Transverse colon (tissue), 4 donors: ENCODE results near the gene KCNN2. TPM values are rescaled to one million over a fixed set of nuclear protein-coding genes. Genes with fewer than 3 reads are reported as not detected.

ENCODE experiments used
- DNase-seq: peaks from one replicate; pipeline ENCODE4 v3.0.0-alpha.2; 2019
- H3K27ac ChIP-seq, 4 donors: fragments of 200-600 bp; sonication (generic); 2 replicates each; pipeline ENCODE4 v1.5.1; 2016 to 2018; ENCODE audit warnings: inconsistent platforms in 4 of 4
- H3K27me3 ChIP-seq: fragments of 200-600 bp; sonication (generic); 2 replicates; pipeline ENCODE4 v1.5.1; 2017; ENCODE audit warnings: inconsistent platforms
- H3K36me3 ChIP-seq, 4 donors: fragments of 200-600 bp; sonication (generic); 2 replicates each; pipeline ENCODE4 v1.5.1; 2017 to 2019; ENCODE audit warnings: inconsistent platforms in 4 of 4
- H3K4me1 ChIP-seq, 4 donors: fragments of 200-600 bp; sonication (generic); 2 replicates each; pipeline ENCODE4 v1.5.1; 2017 to 2020; ENCODE audit warnings: inconsistent platforms in 4 of 4
- H3K4me3 ChIP-seq, 4 donors: fragments of 200-600 bp; sonication (generic); 1 replicate in 1 of 4; 2 replicates in 3 of 4; pipeline versions ENCODE4 v1.5.1 to v1.6.1; 2017 to 2019; ENCODE audit warnings: inconsistent platforms in 4 of 4
- H3K9me3 ChIP-seq, 2 donors: fragments of 200-600 bp; sonication (generic); 2 replicates each; pipeline ENCODE4 v1.5.1; 2017 to 2019; ENCODE audit warnings: inconsistent platforms in 2 of 2
- CTCF ChIP-seq, 5 experiments: fragments of 200-600 bp in 3 of 5; fragments of 450-650 bp in 2 of 5; sonication (generic) in 3 of 5; IDR thresholded peaks; 1 replicate in 2 of 5; 2 replicates in 3 of 5; pipeline ENCODE4 v1.5.1; 2016 to 2017; ENCODE audit warnings: antibody characterized with exemption in 5 of 5, inconsistent platforms in 3 of 5, mild to moderate bottlenecking in 2 of 5, moderate library complexity in 1 of 5
- EP300 ChIP-seq: sonication (generic); formaldehyde crosslinking; IDR thresholded peaks from one replicate; pipeline ENCODE4 v1.6.1; 2017; ENCODE audit warnings: antibody characterized with exemption, low read depth
- POLR2A ChIP-seq: fragments of 450-650 bp; IDR thresholded peaks from one replicate; pipeline ENCODE4 v1.6.1; 2016; ENCODE audit warnings: antibody characterized with exemption, mild to moderate bottlenecking, moderate library complexity
- POLR2AphosphoS5 ChIP-seq, 3 donors: sonication (generic); formaldehyde crosslinking; IDR thresholded peaks; one replicate each; pipeline ENCODE4 v1.6.1; 2016; ENCODE audit warnings: antibody characterized with exemption in 3 of 3
- WGBS, 2 donors: methylation state at CpG; one replicate each; pipeline ENCODE4 v1.1.5; 2018; ENCODE audit warnings: low coverage in 1 of 2; 5-methylcytosine and 5-hydroxymethylcytosine counted together
- in situ Hi-C, 4 donors: fragments of 200-750 bp; cut with MboI; loops; one replicate each; pipeline versions ENCODE4 v1.15.0 to v1.15.1; 2017; ENCODE audit warnings: low sequenced_read_pairs in 3 of 4, low pct_ligation_motif_present in 1 of 4, low pct_unique_long_range_greater_than_20kb in 1 of 4
- intact Hi-C: fragments of 100-400 bp; cut with DNase I; formaldehyde crosslinking; loops from one replicate; pipeline ENCODE4 v1.15.1; 2023; ENCODE audit warnings: low total_unique reads
- total RNA-seq, 4 donors: library from RNA; depleted of rRNA; stranded (reverse); fragments of >200 nt; gene quantifications; one replicate each; pipeline ENCODE4 v1.1.0, GENCODE V29; 2016

The KCNN2 gene
- total RNA-seq, 4 donors from 2014 or later, result 0.16 to 5.8 (median 0.58) TPM

GRCh38 chr5:114377946-114378345 lies 16.1 kb downstream of the KCNN2 start:
- H3K4me1 ChIP-seq, result peaks cover 0 to 9% (median 4%) of the 10 kb centered on the region in 4 donors
- WGBS, 2 donors, result 50% methylated on average over 6 of the region's 6 CpGs; no CpG with 5 or more reads in 1 of the 2 donors
- in situ Hi-C loops, result no loop called here

DNA sequence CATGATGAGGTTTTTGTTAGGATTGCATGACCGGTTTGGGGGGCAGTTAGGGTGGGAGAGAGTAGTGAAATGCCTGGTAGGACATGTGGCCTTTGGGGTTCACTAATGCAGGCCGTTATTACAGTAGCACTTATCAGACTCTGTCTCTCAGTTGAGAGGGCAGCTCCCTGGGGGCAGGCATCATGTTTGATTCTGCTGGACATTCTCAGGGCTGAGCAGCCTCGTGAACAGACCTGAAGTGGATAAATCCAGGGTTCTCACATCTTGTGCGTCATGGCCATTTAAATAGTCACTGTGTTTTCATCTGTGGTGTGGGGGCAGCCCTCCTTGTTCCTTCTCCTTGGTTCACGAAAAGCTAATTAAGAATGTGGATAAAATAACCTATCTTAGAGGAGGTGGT lies 18.9 kb downstream of the KCNN2 start:
- Histone ChIP-seq H3K4me3 (no peak overlapping the region), H3K36me3 (no peaks in the 10 kb centered on the region), H3K27me3 (no peaks in the 10 kb centered on the region), H3K4me1 (peaks cover 0 to 9% (median 4%) of the 10 kb centered on the region in 4 donors), H3K9me3 (no peaks in the 10 kb centered on the region), H3K27ac (no peak overlapping the region)
- 80 to 87% methylated on average over 2 to 5 of the region's 5 CpGs for WGBS, 2 donors
- in situ Hi-C loops (no loop called here), intact Hi-C loops (no loop called here)
- TF ChIP-seq EP300, result no peak
- no peak for TF ChIP-seq CTCF (IDR thresholded peaks at IDR 0.05)
- TF ChIP-seq POLR2A, result no peak
- TF ChIP-seq POLR2AphosphoS5 (IDR thresholded peaks at IDR 0.05), result no peak
- no peak for DNase-seq

More at GRCh38 chr5:114377946-114378345, 16.1 kb downstream of the KCNN2 start:
- Histone ChIP-seq H3K4me3 (no peak overlapping the region), H3K27ac (no peak overlapping the region), H3K36me3 (no peaks in the 10 kb centered on the region), H3K9me3 (no peaks in the 10 kb centered on the region), H3K27me3 (no peaks in the 10 kb centered on the region)
- DNase-seq, result peak; percentile 46
- intact Hi-C loops, result no loop called here
- TF ChIP-seq POLR2A (no peak), POLR2AphosphoS5 (IDR thresholded peaks at IDR 0.05) (no peak), CTCF (IDR thresholded peaks at IDR 0.05) (no peak), EP300 (no peak)

DNA sequence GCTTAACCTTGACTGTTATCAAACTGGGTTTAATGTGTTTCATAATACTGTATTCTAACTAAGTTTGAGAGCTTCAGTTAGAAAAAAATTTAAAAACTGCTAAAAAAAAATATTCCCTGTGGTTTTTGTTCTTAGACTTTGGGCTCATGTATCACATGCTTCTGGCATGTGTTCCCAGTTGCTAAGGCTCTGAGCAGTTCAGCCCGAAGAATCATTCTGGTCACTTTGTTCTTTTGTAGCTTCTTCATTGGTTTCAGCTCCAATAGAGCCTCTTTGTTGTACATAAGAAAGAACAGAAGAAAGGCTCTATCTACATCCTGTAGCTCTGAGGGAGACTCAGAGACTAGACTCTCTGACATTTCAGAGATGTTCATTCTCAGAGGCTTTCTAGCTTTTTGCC lies 25.6 kb downstream of the KCNN2 start:
- intact Hi-C loops, result no loop called here

GRCh38 chr5:114390431-114390830 lies 28.6 kb downstream of the KCNN2 start:
- in situ Hi-C loops, result no loop called here

More for the DNA sequence above, 25.6 kb downstream of the KCNN2 start:
- H3K27me3 ChIP-seq, result no peaks in the 10 kb centered on the region
- TF ChIP-seq EP300, result no peak
- no peak for TF ChIP-seq POLR2AphosphoS5 (IDR thresholded peaks at IDR 0.05)
- TF ChIP-seq POLR2A, result no peak
- no peak for TF ChIP-seq CTCF (IDR thresholded peaks at IDR 0.05)
- DNase-seq, result no peak
- in situ Hi-C loops, result no loop called here
- H3K4me3 ChIP-seq, result no peak overlapping the region
- no peak overlapping the region for H3K27ac ChIP-seq
- H3K9me3 ChIP-seq, result no peaks in the 10 kb centered on the region
- no peaks in the 10 kb centered on the region for H3K4me1 ChIP-seq
- WGBS, 2 donors, result 81% methylated on average over 1 of the region's 1 CpG; no CpG with 5 or more reads in 1 of the 2 donors
- H3K36me3 ChIP-seq, result no peaks in the 10 kb centered on the region

More at GRCh38 chr5:114390431-114390830, 28.6 kb downstream of the KCNN2 start:
- WGBS, 2 donors, result 85 to 91% methylated on average over 1 of the region's 1 CpG
- Histone ChIP-seq H3K27me3 (no peaks in the 10 kb centered on the region), H3K27ac (no peak overlapping the region), H3K36me3 (no peaks in the 10 kb centered on the region), H3K9me3 (no peaks in the 10 kb centered on the region), H3K4me1 (peaks cover 0 to 10% (median 5%) of the 10 kb centered on the region in 4 donors), H3K4me3 (no peak overlapping the region)
- TF ChIP-seq CTCF (IDR thresholded peaks at IDR 0.05) (no peak), EP300 (no peak), POLR2AphosphoS5 (IDR thresholded peaks at IDR 0.05) (no peak), POLR2A (no peak)
- DNase-seq, result no peak
- intact Hi-C loops, result no loop called here
